ENCODE measurements around the gene GRWD1.
A peak's percentile ranks its signal among the peaks of the same experiment; 100 is the strongest.

DNA sequence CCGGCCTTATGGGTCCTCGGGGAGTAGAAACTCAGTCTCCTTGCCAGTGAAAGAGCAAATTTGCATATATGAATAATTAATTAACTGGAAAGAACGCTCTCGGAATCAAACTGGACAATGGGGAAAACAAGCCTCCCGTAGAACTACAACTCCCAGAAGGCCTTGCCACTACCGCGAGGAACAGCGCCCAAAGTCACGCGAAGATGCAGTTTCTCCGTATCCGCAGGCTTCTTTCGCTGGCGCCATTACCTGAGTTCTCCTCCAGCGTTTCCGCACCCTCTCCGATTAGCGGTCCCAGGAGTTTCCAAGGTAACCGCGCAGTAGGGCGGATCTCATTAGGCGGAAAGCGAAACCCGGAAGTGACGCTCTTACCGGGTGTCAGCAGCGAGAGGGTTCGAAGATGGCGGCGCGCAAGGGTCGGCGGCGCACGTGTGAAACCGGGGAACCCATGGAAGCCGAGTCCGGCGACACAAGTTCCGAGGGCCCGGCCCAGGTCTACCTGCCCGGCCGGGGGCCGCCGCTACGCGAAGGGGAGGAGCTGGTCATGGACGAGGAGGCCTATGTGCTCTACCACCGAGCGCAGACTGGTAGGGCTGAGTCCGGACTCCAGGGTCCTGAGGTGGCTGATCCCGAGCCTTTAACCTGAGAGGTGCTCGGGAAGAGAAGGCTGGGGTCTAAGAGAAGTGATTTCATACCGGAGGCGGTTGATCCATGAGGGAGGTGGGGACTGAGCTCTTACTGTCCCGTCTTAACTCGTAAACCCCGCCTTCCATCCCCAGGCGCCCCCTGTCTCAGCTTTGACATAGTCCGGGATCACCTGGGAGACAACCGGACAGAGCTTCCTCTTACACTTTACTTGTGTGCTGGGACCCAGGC is at the start of gene GRWD1:
- TF ChIP-seq POLR2AphosphoS5 (IDR thresholded peaks at IDR 0.05; ENCODE audit: low read depth, low read length) (peak; percentile 75), CTCF (IDR thresholded peaks at IDR 0.05) (no peak; the same call in 1 of the 2 replicates), SIN3A (IDR thresholded peaks at IDR 0.05; ENCODE audit: borderline replicate concordance, insufficient read depth, low read depth, low read length) (peak; percentile 65; the same call in 1 of the 2 replicates), TCF7L2 (IDR thresholded peaks at IDR 0.05; ENCODE audit: low read depth, low read length) (no peak)
- TF ChIP-seq, protein P1, sequence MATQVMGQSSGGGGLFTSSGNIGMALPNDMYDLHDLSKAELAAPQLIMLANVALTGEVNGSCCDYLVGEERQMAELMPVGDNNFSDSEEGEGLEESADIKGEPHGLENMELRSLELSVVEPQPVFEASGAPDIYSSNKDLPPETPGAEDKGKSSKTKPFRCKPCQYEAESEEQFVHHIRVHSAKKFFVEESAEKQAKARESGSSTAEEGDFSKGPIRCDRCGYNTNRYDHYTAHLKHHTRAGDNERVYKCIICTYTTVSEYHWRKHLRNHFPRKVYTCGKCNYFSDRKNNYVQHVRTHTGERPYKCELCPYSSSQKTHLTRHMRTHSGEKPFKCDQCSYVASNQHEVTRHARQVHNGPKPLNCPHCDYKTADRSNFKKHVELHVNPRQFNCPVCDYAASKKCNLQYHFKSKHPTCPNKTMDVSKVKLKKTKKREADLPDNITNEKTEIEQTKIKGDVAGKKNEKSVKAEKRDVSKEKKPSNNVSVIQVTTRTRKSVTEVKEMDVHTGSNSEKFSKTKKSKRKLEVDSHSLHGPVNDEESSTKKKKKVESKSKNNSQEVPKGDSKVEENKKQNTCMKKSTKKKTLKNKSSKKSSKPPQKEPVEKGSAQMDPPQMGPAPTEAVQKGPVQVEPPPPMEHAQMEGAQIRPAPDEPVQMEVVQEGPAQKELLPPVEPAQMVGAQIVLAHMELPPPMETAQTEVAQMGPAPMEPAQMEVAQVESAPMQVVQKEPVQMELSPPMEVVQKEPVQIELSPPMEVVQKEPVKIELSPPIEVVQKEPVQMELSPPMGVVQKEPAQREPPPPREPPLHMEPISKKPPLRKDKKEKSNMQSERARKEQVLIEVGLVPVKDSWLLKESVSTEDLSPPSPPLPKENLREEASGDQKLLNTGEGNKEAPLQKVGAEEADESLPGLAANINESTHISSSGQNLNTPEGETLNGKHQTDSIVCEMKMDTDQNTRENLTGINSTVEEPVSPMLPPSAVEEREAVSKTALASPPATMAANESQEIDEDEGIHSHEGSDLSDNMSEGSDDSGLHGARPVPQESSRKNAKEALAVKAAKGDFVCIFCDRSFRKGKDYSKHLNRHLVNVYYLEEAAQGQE (IDR thresholded peaks at IDR 0.05; ENCODE audit: insufficient read depth in 1 of 2, low read depth in 2 of 2, low read length in 1 of 2), result no peak
